ENCODE data around the gene GGT6.
"Not testable (repeated sequence)": the region's sequence is repeated elsewhere in the genome, so short reads cannot be mapped to it uniquely, and the experiment has no call there.

Gene GGT6

GRCh38 chr17:4560421-4560820 is at the start of gene GGT6:
Gene GGT6 (minus strand): TSS chr17:4560577. CDS start chr17:4560521, 56 bp downstream.
- DNase-seq (ENCODE audit: low read depth in 2 of 2): no peak

- no peak for DNase-seq (ENCODE audit: low read depth in 2 of 2)
These were observed 49.8 kb upstream of the GGT6 start for GRCh38 chr17:4610162-4610561.

GRCh38 chr17:4609761-4610160 is 49.4 kb upstream of the GGT6 start:
- DNase-seq (ENCODE audit: low read depth in 2 of 2): no peak

GRCh38 chr17:4607773-4608187 is 47.4 kb upstream of the GGT6 start:
- DNase-seq (ENCODE audit: low read depth in 2 of 2): no peak

GRCh38 chr17:4607261-4607741 is 46.9 kb upstream of the GGT6 start:
- DNase-seq (ENCODE audit: low read depth in 2 of 2): no peak

- no peak for DNase-seq (ENCODE audit: low read depth in 2 of 2)
These were observed 45.4 kb upstream of the GGT6 start for GRCh38 chr17:4605826-4606225.

GRCh38 chr17:4604736-4605135 is 44.4 kb upstream of the GGT6 start:
- not testable (repeated sequence) for DNase-seq (ENCODE audit: low read depth in 2 of 2)

GRCh38 chr17:4604111-4604644 is 43.8 kb upstream of the GGT6 start:
- DNase-seq (ENCODE audit: low read depth in 2 of 2): no peak

GRCh38 chr17:4602041-4602440 is 41.7 kb upstream of the GGT6 start:
- DNase-seq (ENCODE audit: low read depth in 2 of 2): no peak

- DNase-seq (ENCODE audit: low read depth in 2 of 2): no peak
These were observed 40.9 kb upstream of the GGT6 start for GRCh38 chr17:4601326-4601725.

- no peak for DNase-seq (ENCODE audit: low read depth in 2 of 2)
These were observed 40.2 kb upstream of the GGT6 start for GRCh38 chr17:4600563-4600962.

- DNase-seq (ENCODE audit: low read depth in 2 of 2): no peak
These were observed 39.3 kb upstream of the GGT6 start for GRCh38 chr17:4599505-4600281.

GRCh38 chr17:4598776-4599504 is 38.6 kb upstream of the GGT6 start:
- DNase-seq (ENCODE audit: low read depth in 2 of 2): no peak

GRCh38 chr17:4597975-4598374 is 37.6 kb upstream of the GGT6 start:
- no peak for DNase-seq (ENCODE audit: low read depth in 2 of 2)

- DNase-seq (ENCODE audit: low read depth in 2 of 2): no peak
These were observed 36.4 kb upstream of the GGT6 start for GRCh38 chr17:4596636-4597380.

- DNase-seq (ENCODE audit: low read depth in 2 of 2): not testable (repeated sequence)
These were observed 35.4 kb upstream of the GGT6 start for GRCh38 chr17:4595685-4596342.

- peak; percentile 34 to 40 for DNase-seq (ENCODE audit: low read depth in 2 of 2)
These were observed 34.7 kb upstream of the GGT6 start for GRCh38 chr17:4594931-4595684.

GRCh38 chr17:4594406-4594805 is 34.0 kb upstream of the GGT6 start:
- no peak for DNase-seq (ENCODE audit: low read depth in 2 of 2)

GRCh38 chr17:4593021-4593421 is 32.6 kb upstream of the GGT6 start:
- no peak for DNase-seq (ENCODE audit: low read depth in 2 of 2)

GRCh38 chr17:4592240-4593005 is 32.0 kb upstream of the GGT6 start:
- no peak for DNase-seq (ENCODE audit: low read depth in 2 of 2)

Measured in stimulated activated CD4-positive, alpha-beta T cell treated with anti-CD3 and anti-CD28 coated beads, Interleukin-4, amount 100 ng/mL, for 48 hours (primary cell).